Stimulated activated naive CD8-positive, alpha-beta T cell treated with anti-CD3 and anti-CD28 coated beads, Interleukin-15, amount 100 ng/mL, for 72 hours (primary cell): ENCODE data around the gene CALY.

Experiments used
- ATAC-seq: fragments of 150-1000 bp; cut with Tn5 transposase; 2 replicates; pipeline ENCODE4 v1.10.0; 2021; ENCODE audit warnings: mild to moderate bottlenecking, moderate library complexity
- DNase-seq, 2 donors: peaks; one replicate each; pipeline ENCODE4 v3.0.0; 2021 to 2022
- H3K27ac Mint-ChIP-seq, 2 donors: one replicate each; pipeline ENCODE4 v1.8.0; 2022; ENCODE audit warnings: mild to moderate bottlenecking in 2 of 2, mixed read lengths in 2 of 2, moderate library complexity in 2 of 2
- H3K27me3 Mint-ChIP-seq: one replicate; pipeline ENCODE4 v1.8.0; 2022; ENCODE audit warnings: mixed read lengths
- H3K4me1 Mint-ChIP-seq: one replicate; pipeline ENCODE4 v1.8.0; 2022; ENCODE audit warnings: mild to moderate bottlenecking, mixed read lengths
- H3K4me3 Mint-ChIP-seq, 2 donors: one replicate each; pipeline ENCODE4 v1.8.0; 2022; ENCODE audit warnings: mild to moderate bottlenecking in 2 of 2, mixed read lengths in 2 of 2, moderate library complexity in 1 of 2
- H3K9me3 Mint-ChIP-seq, 2 donors: one replicate each; pipeline ENCODE4 v1.8.0; 2022; ENCODE audit warnings: mixed read lengths in 2 of 2

CALY gene

DNA sequence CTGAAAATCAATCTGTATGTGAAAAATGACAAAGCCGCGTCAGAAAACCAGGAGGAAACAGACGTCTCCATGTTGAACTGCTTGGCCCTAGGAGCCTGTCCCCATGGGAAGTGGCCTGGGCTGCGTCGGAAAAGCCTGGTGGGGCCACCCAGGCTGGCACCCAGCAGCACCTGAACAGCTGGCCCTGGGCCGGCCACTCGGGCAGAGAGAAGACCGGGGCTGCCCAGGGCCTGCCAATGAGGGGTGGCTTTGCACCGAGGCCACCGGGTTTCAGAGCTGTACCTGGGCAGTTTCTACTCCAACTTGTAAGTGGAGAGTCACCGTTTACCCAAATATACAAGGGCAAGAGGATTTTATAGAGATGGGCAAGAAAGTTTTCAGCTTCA lies 22.2 kb upstream of the CALY start:
- no peaks in the 10 kb centered on the region for H3K9me3 Mint-ChIP-seq
- no peak overlapping the region for H3K4me3 Mint-ChIP-seq
- peaks cover 22% of the 10 kb centered on the region for H3K4me1 Mint-ChIP-seq
- no peaks in the 10 kb centered on the region for H3K27me3 Mint-ChIP-seq
- ATAC-seq (no peak), DNase-seq (no peak)
- H3K27ac Mint-ChIP-seq: no peak overlapping the region

DNA sequence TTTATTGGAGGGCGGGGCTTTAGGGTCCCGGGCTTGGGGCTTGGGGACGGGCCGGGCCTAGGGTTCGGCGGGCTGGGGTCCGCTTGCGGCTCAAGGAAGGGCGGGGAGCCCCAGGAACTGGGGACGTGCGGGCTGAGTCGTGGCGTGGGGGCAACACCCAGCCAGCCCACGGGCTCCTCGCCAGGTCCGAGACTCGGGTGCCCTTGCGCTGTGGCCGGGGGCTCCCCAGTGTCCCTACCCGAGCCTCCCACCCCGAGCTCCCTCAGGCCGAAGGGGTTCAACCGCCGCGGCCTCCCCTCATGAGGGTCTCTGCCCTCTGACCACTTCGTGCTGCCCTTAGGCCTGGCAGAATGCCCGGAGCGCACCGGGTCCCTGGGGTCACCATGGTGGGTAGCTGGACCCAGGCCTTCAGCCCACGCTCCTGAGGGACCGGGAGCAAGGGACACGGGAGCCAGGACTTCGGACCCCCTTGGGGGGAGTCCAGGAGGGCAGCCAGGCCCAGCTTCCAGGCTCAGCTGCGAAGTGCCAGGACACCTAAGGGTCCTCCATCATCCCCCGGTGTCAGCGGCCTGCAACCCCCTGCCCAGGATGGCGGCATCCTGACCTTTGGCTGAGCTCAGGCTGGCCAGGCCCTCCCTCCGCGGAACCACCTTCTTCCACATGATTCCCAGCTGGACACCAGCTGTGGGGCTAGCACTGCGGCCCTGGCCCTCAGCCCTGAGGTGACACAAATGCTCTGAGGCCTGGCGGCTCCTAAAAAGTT lies 21.6 kb upstream of the CALY start:
- ATAC-seq (peak; percentile 8), DNase-seq (no peak)
- H3K27ac Mint-ChIP-seq: no peak overlapping the region
- no peak overlapping the region for H3K4me3 Mint-ChIP-seq
- H3K27me3 Mint-ChIP-seq: no peaks in the 10 kb centered on the region
- peaks cover 22% of the 10 kb centered on the region for H3K4me1 Mint-ChIP-seq
- H3K9me3 Mint-ChIP-seq: no peaks in the 10 kb centered on the region

DNA sequence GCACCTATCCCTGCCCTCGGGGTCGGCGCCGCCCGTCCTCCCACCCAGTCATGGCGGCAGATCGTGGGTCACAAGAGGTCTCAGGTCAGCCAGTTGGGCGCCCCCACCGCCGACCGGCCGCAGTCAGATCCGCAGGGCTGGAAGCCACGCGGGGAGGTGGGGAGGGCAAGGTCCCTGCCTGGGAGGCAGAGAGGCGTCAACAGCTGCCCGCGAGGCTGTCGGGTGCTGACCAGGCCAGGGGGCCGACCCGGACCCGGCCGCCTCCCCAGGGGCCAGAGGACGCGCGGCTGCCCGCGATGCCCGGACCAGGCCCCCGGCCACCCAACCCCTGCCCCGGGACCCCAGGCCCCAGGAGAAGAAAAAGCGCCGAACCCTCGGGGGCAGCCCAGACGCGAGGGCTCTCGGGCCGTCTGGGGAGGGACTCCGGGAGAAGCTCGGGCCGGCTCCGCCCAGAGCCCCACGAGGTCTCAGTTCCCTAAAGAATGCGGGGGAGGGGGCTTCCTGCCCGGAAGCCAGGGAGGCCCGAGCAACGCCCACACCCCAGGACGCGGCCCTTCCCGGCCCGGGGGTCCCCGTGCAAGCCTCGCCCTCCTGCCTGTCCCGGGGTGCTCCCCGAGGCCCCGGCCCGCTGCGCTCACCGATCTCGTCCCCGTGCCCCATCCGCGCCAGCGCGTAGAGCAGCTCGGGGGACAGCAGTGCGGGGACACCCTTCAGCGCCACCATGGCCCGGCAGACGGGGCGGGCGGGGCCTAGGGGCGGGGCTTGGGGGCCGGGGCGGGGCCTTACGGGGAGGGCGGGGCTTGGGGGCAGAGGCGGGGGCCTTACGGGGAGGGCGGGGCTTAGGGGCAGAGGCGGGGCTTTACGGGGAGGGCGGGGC lies 20.8 kb upstream of the CALY start, which contains the start of gene FUOM:
Gene FUOM, minus strand, starts transcription at position 735 of the 877 bp plus-strand sequence. Its CDS starts 12 bp downstream, at position 723.
- Mint-ChIP-seq H3K4me1 (peaks cover 22% of the 10 kb centered on the region), H3K9me3 (no peaks in the 10 kb centered on the region), H3K27ac (peak within 1 kb of the TSS; percentile 33 to 88), H3K4me3 (peak within 1 kb of the TSS; percentile 77 to 84), H3K27me3 (no peaks in the 10 kb centered on the region)
- peak; percentile 83 to 84 for DNase-seq
- ATAC-seq: peak; percentile 89

DNA sequence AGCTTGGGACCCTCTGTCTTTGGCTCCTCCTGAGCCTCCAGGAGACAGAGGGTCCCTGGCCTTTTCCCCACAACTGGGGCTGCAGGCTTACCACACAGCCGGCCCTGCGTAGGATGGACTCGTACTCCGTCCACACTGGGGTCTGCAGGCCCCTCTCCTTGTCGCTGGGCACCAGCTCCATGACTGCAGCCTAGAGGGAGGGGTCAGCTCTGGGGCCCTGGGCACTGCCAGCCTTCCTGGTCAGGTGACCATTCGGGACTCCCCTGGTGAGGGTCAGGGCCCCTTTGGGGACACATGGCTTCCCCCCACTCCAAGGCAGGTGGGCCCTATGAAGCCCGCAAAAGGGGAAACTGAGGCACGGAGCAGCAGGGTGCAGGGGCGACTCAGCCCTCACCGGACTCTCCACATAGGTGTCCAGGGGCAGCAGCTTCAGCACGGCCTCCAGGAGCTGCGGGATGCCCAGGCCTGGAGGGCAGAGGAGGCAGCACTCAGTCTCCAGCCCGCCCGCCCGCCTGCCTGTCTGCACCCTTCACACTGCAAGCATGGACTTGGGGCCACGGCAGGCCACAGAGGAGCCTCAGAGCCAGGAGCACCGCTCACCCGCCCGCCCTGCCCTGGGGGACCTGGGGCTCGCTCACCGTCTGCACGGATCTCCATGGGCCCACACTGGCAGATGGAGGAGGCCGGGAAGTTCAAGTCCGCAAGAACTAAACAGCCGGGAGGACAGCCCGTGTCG lies 20.0 kb upstream of the CALY start:
- H3K27me3 Mint-ChIP-seq: no peaks in the 10 kb centered on the region
- DNase-seq (no peak), ATAC-seq (peak; percentile 3)
- peaks cover 17% of the 10 kb centered on the region for H3K4me1 Mint-ChIP-seq
- H3K9me3 Mint-ChIP-seq: no peaks in the 10 kb centered on the region
- no peak overlapping the region for H3K27ac Mint-ChIP-seq
- H3K4me3 Mint-ChIP-seq: peak overlapping the region; percentile 77 to 84

DNA sequence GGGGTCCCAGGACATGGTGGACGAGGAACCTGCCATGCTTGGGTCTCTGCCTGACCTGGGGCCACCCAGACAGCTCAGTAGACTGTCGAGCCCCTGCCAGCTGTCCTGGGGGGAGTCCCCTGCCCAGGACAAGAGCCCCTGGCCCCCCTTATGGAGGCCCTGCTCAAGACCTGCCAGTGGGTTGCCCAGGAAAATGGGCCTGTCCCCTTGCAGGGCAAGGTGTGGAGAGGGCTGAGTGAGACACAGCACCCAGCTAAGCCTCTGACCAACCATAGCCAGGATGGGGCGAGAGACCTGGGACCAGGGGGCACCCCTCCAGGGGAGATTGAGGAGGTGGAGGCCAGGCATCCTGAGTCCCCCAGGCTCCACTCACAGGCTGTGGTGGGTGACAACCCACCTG lies 19.3 kb upstream of the CALY start:
- no peaks in the 10 kb centered on the region for H3K27me3 Mint-ChIP-seq
- peak overlapping the region; percentile 72 to 80 for H3K4me3 Mint-ChIP-seq
- no peak for ATAC-seq
- no peak for DNase-seq
- H3K4me1 Mint-ChIP-seq: peaks cover 10% of the 10 kb centered on the region
- no peaks in the 10 kb centered on the region for H3K9me3 Mint-ChIP-seq
- no peak overlapping the region for H3K27ac Mint-ChIP-seq

DNA sequence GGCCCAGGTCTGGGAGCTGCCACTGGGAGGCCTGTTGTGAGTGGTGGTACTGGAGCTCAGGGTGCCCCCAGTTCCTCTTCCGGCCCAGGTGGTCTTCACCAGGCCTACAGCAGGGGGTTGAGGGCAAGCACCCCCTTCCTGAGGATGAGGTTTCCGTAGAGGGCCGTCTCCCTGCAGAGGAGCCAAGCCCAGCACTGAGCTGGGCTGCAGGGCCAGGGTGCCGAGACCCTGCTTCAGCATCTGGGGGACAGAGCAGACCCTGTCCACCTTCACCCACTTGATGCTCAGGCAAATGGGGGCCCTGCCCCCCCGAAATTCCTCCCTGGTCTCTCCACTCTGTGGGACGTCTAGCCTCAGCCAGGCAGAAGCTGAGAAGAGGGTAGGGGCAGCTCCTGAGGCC lies 18.6 kb upstream of the CALY start:
- Mint-ChIP-seq H3K4me1 (peaks cover 10% of the 10 kb centered on the region), H3K9me3 (no peaks in the 10 kb centered on the region), H3K27ac (no peak overlapping the region), H3K4me3 (no peak overlapping the region), H3K27me3 (no peaks in the 10 kb centered on the region)
- no peak for DNase-seq
- ATAC-seq: no peak

DNA sequence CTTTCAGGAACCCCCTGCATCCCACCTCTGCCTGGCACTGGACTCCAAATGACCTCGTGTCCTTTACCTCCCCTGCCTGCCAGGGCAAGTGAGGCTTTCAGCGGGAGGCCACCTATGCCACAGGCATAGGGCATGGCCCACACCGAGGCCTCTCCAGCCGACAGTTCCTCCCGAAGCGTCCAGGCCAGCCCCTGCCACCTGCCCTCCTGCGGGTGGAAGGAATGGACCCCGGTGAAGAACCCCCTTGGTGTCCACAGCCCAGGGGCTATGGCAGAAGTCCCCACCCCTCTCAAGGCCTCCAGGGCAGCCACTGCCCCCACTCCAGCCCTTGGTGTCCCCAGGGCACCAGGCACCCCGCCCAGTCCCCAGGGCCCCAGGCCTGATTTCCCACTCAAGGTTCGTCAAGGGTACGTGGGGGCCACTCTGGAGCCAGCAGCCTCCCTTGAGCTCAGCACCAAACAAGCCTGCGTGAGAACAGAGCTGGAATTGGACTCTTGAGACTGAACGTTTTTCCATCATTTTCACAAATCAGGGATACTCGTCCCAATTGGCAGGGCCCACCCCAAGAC lies 18.1 kb upstream of the CALY start:
- Mint-ChIP-seq H3K4me1 (peaks cover 10% of the 10 kb centered on the region), H3K27ac (no peak overlapping the region), H3K9me3 (no peaks in the 10 kb centered on the region), H3K27me3 (no peaks in the 10 kb centered on the region), H3K4me3 (no peak overlapping the region)
- DNase-seq (no peak), ATAC-seq (no peak)

DNA sequence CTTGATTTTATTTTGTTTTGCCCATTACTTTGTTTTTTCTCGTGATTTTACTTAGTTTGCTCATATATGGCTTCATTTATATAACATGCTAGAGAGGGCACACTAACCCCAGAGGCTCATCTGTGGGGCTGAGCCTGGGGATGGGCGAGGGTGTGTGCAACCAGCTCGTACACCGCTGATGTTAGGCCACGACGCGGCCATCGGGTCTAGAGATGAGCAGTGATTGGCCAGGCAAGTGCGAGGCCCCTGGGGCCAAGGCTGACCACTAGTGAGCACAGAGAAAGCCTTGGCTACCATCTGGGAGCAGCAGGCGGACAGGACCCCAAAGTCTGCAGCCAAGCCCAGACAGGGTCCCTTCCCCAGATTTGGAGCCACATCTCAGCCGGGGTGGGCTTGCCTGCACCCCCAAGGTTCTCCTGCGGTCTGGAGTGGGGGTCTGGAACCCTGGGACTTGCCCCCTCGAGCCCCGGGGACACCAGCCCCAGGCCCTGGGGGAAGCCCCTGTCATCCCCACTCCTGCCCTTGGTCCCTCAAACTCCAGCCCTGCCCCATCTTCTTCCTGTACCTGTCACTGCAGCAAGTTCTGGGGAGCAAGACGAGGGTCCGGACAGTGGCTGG lies 17.4 kb upstream of the CALY start:
- H3K27me3 Mint-ChIP-seq: peaks cover 5% of the 10 kb centered on the region
- no peak overlapping the region for H3K4me3 Mint-ChIP-seq
- H3K4me1 Mint-ChIP-seq: peaks cover 10% of the 10 kb centered on the region
- no peak overlapping the region for H3K27ac Mint-ChIP-seq
- no peak for ATAC-seq
- DNase-seq: no peak
- no peaks in the 10 kb centered on the region for H3K9me3 Mint-ChIP-seq

DNA sequence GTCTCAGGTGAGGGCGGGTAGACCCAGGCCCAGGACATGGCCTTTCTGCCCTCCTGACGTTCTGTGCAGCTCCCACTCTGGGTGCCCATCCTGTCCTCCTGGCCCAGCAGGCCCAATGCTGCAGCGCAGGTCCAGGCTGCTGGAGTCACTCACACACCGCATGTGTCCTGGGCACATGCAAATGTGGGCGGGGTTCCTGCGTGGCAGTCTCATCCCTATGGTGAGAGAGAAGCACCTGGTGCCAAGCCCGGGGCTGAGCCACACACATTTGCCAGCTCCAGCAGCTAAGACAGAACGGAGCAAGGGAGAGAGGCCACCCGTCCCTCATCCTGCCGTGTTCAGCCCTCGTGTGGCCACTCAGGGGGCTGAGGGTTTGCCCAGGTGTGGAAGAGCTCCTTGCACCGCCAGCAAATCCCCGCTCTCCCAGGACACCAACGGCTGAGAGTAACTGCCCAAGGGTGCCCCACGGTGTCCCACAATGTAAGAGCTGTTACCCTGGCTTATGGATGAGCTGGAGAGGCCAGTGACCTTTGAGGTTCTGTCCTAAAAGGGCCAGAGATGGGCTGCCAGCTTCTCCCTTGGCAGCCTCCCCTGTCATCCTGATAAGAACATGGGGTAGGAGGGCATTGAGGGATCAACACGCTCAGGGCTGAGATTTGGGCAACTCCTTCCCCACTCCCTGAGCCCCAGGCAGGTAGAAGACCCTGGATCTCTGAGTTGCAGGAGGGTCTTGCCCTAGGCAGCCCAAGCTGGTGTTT lies 16.7 kb upstream of the CALY start:
- DNase-seq (no peak), ATAC-seq (no peak)
- Mint-ChIP-seq H3K9me3 (no peaks in the 10 kb centered on the region), H3K4me1 (peaks cover 10% of the 10 kb centered on the region), H3K27ac (no peak overlapping the region), H3K4me3 (no peak overlapping the region), H3K27me3 (peaks cover 9% of the 10 kb centered on the region)

DNA sequence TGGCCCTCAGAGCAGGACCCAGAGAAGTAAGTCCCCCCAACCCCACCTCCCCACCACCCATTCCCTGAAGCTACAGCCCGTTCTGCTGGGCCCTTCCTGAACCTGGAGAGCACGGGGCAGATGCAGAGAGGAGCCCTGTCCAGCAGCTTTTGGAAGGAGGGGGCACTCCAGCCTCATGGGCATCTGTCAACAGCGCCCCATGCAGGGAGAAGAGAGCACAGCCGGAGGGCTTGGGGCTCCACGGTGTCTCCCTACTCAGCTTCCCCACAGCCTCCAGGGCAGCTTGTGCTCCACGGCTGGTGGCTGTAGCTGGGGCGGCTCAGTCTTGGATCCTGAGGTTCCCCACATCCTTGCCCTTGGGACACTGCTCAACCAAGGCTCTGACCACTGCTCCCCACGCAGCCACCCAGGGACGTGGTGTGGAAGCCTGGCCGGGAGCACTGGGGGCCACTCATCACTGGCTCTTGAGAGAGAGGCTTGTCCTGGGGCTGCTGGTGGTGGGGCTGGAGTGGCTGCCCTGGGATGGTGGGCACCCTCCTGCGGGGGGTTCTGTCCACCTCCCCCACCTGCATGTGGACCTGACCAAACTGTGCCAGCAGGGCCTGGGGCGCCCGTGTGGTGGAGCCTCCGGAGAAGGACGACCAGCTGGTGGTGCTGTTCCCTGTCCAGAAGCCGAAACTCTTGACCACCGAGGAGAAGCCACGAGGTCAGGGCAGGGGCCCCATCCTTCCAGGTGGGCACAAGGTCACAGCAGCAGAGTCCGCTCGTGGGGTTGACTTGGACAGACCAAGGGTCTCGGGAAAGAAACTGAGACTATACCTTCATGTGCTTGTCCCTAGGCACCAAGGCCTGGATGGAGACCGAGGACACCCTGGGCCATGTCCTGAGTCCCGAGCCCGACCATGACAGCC lies 15.0 kb upstream of the CALY start:
- H3K27me3 Mint-ChIP-seq: peaks cover 12% of the 10 kb centered on the region
- peaks cover 10% of the 10 kb centered on the region for H3K4me1 Mint-ChIP-seq
- ATAC-seq: no peak
- DNase-seq: no peak
- no peak overlapping the region for H3K27ac Mint-ChIP-seq
- H3K4me3 Mint-ChIP-seq: no peak overlapping the region
- H3K9me3 Mint-ChIP-seq: no peaks in the 10 kb centered on the region

DNA sequence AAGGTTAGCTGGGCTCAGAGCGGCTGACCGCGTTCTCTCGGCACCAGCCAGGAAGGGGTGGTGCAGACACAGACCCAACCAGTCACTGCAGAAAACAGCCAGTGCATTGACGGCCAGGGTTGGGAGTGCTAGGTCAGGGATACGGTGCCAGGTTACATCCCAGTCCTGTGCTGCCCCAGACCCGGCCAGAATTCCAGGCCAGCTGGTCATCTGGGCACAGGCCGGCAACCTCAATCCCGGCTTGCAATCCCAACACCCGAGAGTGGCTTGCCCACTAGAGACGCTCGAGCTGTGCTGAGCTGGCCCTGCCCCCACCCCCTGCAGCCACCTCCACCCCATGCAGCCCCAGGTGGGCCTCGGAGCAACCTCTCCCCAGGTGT lies 14.2 kb upstream of the CALY start:
- Mint-ChIP-seq H3K4me1 (peaks cover 4% of the 10 kb centered on the region), H3K9me3 (no peaks in the 10 kb centered on the region), H3K27ac (peak overlapping the region in 1 of 2 donors; percentile 48), H3K27me3 (peaks cover 19% of the 10 kb centered on the region), H3K4me3 (no peak overlapping the region)
- no peak for DNase-seq
- ATAC-seq: no peak

DNA sequence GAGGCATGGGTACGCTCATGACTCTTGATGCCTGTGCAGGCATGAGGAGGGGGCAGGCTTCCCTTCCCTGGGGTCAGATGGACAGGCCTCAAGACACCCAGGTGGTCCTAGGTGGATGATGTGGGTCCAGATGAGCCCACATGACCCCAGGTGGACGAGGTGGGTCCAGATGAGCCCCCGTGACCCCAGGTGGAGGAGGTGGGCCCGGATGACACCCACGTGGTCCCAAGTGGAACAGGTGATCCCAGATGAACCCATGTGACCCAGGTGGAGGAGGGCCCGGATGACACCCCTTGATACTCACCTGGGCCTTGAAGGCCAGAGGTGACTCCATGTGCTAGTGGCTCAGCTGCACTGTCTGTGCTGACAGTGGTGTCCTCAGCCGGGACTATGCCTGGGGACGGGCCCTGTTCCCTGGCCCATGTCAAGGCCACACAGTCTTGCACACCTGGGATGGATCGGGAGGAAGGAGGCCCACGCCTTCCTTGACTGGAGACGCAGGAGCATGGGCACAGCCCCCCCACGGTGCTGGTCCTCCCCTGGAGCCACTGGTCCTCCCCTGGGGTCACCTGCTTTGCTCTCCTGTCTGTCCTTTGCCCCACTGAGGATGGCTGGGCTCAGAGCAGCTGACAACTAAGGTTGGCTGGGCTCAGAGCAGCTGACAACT lies 13.7 kb upstream of the CALY start:
- no peaks in the 10 kb centered on the region for H3K4me1 Mint-ChIP-seq
- peak overlapping the region in 1 of 2 donors; percentile 48 for H3K27ac Mint-ChIP-seq
- DNase-seq (no peak), ATAC-seq (no peak)
- peaks cover 25% of the 10 kb centered on the region for H3K27me3 Mint-ChIP-seq
- H3K4me3 Mint-ChIP-seq: no peak overlapping the region
- no peaks in the 10 kb centered on the region for H3K9me3 Mint-ChIP-seq

DNA sequence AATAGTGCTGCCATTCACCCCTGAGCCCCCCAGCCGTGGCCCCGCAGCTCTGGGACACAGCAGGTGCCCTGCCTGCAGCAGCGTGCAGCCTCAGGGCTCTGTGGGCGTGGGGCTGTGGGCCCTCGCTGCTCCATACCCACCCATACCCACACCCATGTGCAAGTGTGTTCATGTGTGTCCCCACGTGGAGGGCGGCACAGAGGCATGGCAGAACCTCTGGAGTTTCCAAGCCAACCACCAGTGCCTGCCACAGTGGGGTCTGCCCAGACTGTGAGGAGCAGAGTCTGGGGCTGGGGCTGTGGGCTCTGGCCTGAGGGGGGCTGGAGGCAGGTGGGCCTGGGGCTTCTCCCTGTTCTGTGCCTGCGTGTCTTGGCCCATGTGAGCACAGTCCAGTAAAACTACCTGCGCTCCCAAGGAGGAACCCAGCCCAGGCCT lies 12.9 kb upstream of the CALY start:
- ATAC-seq: no peak
- Mint-ChIP-seq H3K27me3 (peaks cover 33% of the 10 kb centered on the region), H3K27ac (no peak overlapping the region), H3K4me1 (no peaks in the 10 kb centered on the region), H3K4me3 (no peak overlapping the region), H3K9me3 (no peaks in the 10 kb centered on the region)
- DNase-seq: no peak
